ENCODE results near the gene ACTL10. TPM values are rescaled to one million over a fixed set of nuclear protein-coding genes. Genes with fewer than 3 reads are reported as not detected.

Gene ACTL10
- total RNA-seq, 1 donor = 2.2 TPM

- Histone ChIP-seq H3K9me3 (ENCODE audit: low read depth, low read length) (no peaks in the 10 kb centered on the region), H3K4me2 (ENCODE audit: insufficient read depth, low read length) (no peak overlapping the region), H3K4me1 (ENCODE audit: insufficient read depth, low read length) (no peaks in the 10 kb centered on the region), H3K27ac (ENCODE audit: low read depth, low read length) (no peak overlapping the region), H3K27me3 (ENCODE audit: insufficient read depth, low read length) (no peaks in the 10 kb centered on the region), H3K79me2 (ENCODE audit: insufficient read depth, low read length) (no peaks in the 10 kb centered on the region), H4K20me1 (ENCODE audit: insufficient read depth, low read length) (no peaks in the 10 kb centered on the region), H3K36me3 (ENCODE audit: insufficient read depth, low read length) (peaks cover 28% of the 10 kb centered on the region), H3K4me3 (ENCODE audit: insufficient read depth, low read length) (no peak overlapping the region), H2AFZ (ENCODE audit: low read length) (no peak overlapping the region)
- DNase-seq (ENCODE audit: insufficient read length, low spot score, missing footprints) = no peak
- no peak for TF ChIP-seq CTCF (IDR thresholded peaks at IDR 0.05; ENCODE audit: extremely low read depth, low read depth, low read length)
Measured at GRCh38 chr20:33624399-33624798, 42.3 kb upstream of the ACTL10 start.

- H3K36me3 ChIP-seq (ENCODE audit: insufficient read depth, low read length) = peaks cover 43% of the 10 kb centered on the region
- no peak overlapping the region for H3K27ac ChIP-seq (ENCODE audit: low read depth, low read length)
- no peak overlapping the region for H3K4me3 ChIP-seq (ENCODE audit: insufficient read depth, low read length)
- no peaks in the 10 kb centered on the region for H3K79me2 ChIP-seq (ENCODE audit: insufficient read depth, low read length)
- no peaks in the 10 kb centered on the region for H3K9me3 ChIP-seq (ENCODE audit: low read depth, low read length)
- H3K27me3 ChIP-seq (ENCODE audit: insufficient read depth, low read length) = no peaks in the 10 kb centered on the region
- DNase-seq (ENCODE audit: insufficient read length, low spot score, missing footprints) = no peak
- TF ChIP-seq CTCF (IDR thresholded peaks at IDR 0.05; ENCODE audit: extremely low read depth, low read depth, low read length) = no peak
- peaks cover 2% of the 10 kb centered on the region for H4K20me1 ChIP-seq (ENCODE audit: insufficient read depth, low read length)
- H3K4me1 ChIP-seq (ENCODE audit: insufficient read depth, low read length) = no peaks in the 10 kb centered on the region
- no peak overlapping the region for H3K4me2 ChIP-seq (ENCODE audit: insufficient read depth, low read length)
- no peak overlapping the region for H2AFZ ChIP-seq (ENCODE audit: low read length)
Measured at GRCh38 chr20:33626190-33626589, 40.6 kb upstream of the ACTL10 start.

GRCh38 chr20:33627577-33628216 lies 39.0 kb upstream of the ACTL10 start:
- no peak for TF ChIP-seq CTCF (IDR thresholded peaks at IDR 0.05; ENCODE audit: extremely low read depth, low read depth, low read length)
- H3K9me3 ChIP-seq (ENCODE audit: low read depth, low read length) = no peaks in the 10 kb centered on the region
- H3K4me2 ChIP-seq (ENCODE audit: insufficient read depth, low read length) = no peak overlapping the region
- peaks cover 2% of the 10 kb centered on the region for H4K20me1 ChIP-seq (ENCODE audit: insufficient read depth, low read length)
- H3K4me3 ChIP-seq (ENCODE audit: insufficient read depth, low read length) = no peak overlapping the region
- H2AFZ ChIP-seq (ENCODE audit: low read length) = no peak overlapping the region
- H3K27me3 ChIP-seq (ENCODE audit: insufficient read depth, low read length) = no peaks in the 10 kb centered on the region
- H3K79me2 ChIP-seq (ENCODE audit: insufficient read depth, low read length) = no peaks in the 10 kb centered on the region
- no peak for DNase-seq (ENCODE audit: insufficient read length, low spot score, missing footprints)
- H3K4me1 ChIP-seq (ENCODE audit: insufficient read depth, low read length) = no peaks in the 10 kb centered on the region
- no peak overlapping the region for H3K27ac ChIP-seq (ENCODE audit: low read depth, low read length)
- peaks cover 43% of the 10 kb centered on the region for H3K36me3 ChIP-seq (ENCODE audit: insufficient read depth, low read length)

- Histone ChIP-seq H3K27ac (ENCODE audit: low read depth, low read length) (no peak overlapping the region), H3K27me3 (ENCODE audit: insufficient read depth, low read length) (no peaks in the 10 kb centered on the region), H3K4me1 (ENCODE audit: insufficient read depth, low read length) (no peaks in the 10 kb centered on the region), H3K4me3 (ENCODE audit: insufficient read depth, low read length) (no peak overlapping the region), H3K4me2 (ENCODE audit: insufficient read depth, low read length) (no peak overlapping the region), H3K36me3 (ENCODE audit: insufficient read depth, low read length) (peaks cover 41% of the 10 kb centered on the region), H4K20me1 (ENCODE audit: insufficient read depth, low read length) (peaks cover 2% of the 10 kb centered on the region), H3K9me3 (ENCODE audit: low read depth, low read length) (no peaks in the 10 kb centered on the region), H2AFZ (ENCODE audit: low read length) (no peak overlapping the region), H3K79me2 (ENCODE audit: insufficient read depth, low read length) (no peaks in the 10 kb centered on the region)
- TF ChIP-seq CTCF (IDR thresholded peaks at IDR 0.05; ENCODE audit: extremely low read depth, low read depth, low read length) = no peak
- no peak for DNase-seq (ENCODE audit: insufficient read length, low spot score, missing footprints)
Measured at GRCh38 chr20:33629533-33629932, 37.2 kb upstream of the ACTL10 start.
